Measurements from ENCODE around the gene TDRD12. TPM values are rescaled to one million over a fixed set of nuclear protein-coding genes. Genes with fewer than 3 reads are reported as not detected.
A peak's percentile ranks its signal among the peaks of the same experiment; 100 is the strongest.

Gene TDRD12
- polyA plus RNA-seq, 6 donors from 2014 or later = not detected

GRCh38 chr19:32812036-32812435, 92.5 kb downstream of the TDRD12 start:
- no peak for ATAC-seq (ENCODE audit: low read depth in 2 of 2)
- H3K27me3 Mint-ChIP-seq = peaks cover 9 to 35% (median 18%) of the 10 kb centered on the region in 3 donors
- H3K4me3 Mint-ChIP-seq = no peak overlapping the region
- DNase-seq = no peak
- H3K9me3 Mint-ChIP-seq = no peaks in the 10 kb centered on the region
- peak overlapping the region in 1 of 6 donors; percentile 34 for H3K27ac Mint-ChIP-seq
- no peaks in the 10 kb centered on the region for H3K4me1 Mint-ChIP-seq
- no peaks in the 10 kb centered on the region for H3K36me3 Mint-ChIP-seq

- Mint-ChIP-seq H3K4me3 (no peak overlapping the region), H3K36me3 (no peaks in the 10 kb centered on the region), H3K4me1 (no peaks in the 10 kb centered on the region), H3K9me3 (no peaks in the 10 kb centered on the region), H3K27ac (no peak overlapping the region), H3K27me3 (peaks cover 9 to 40% (median 21%) of the 10 kb centered on the region in 3 donors)
- DNase-seq (no peak), ATAC-seq (ENCODE audit: low read depth in 2 of 2) (no peak)
Observed at GRCh38 chr19:32812571-32812970, 93.0 kb downstream of the TDRD12 start.

- DNase-seq = no peak
- no peaks in the 10 kb centered on the region for H3K36me3 Mint-ChIP-seq
- H3K4me3 Mint-ChIP-seq = no peak overlapping the region
- peaks cover 9 to 51% (median 32%) of the 10 kb centered on the region in 3 donors for H3K27me3 Mint-ChIP-seq
- H3K27ac Mint-ChIP-seq = no peak overlapping the region
- no peak for ATAC-seq (ENCODE audit: low read depth in 2 of 2)
- peaks cover 0 to 2% (median 0%) of the 10 kb centered on the region in 3 donors for H3K4me1 Mint-ChIP-seq
- H3K9me3 Mint-ChIP-seq = no peaks in the 10 kb centered on the region
Observed at GRCh38 chr19:32813862-32814425, 94.4 kb downstream of the TDRD12 start.

- Mint-ChIP-seq H3K9me3 (no peaks in the 10 kb centered on the region), H3K4me1 (peaks cover 0 to 3% (median 3%) of the 10 kb centered on the region in 3 donors), H3K27ac (no peak overlapping the region), H3K36me3 (no peaks in the 10 kb centered on the region), H3K27me3 (peaks cover 12 to 49% (median 29%) of the 10 kb centered on the region in 3 donors), H3K4me3 (no peak overlapping the region)
- ATAC-seq (ENCODE audit: low read depth in 2 of 2) (no peak), DNase-seq (no peak)
Observed at GRCh38 chr19:32814624-32815023, 95.1 kb downstream of the TDRD12 start.

GRCh38 chr19:32816555-32817099, 97.1 kb downstream of the TDRD12 start:
- no peak for ATAC-seq (ENCODE audit: low read depth in 2 of 2)

GRCh38 chr19:32817569-32818476, 98.3 kb downstream of the TDRD12 start:
- no peak for ATAC-seq (ENCODE audit: low read depth in 2 of 2)
- H3K27ac Mint-ChIP-seq = peak overlapping the region in 1 of 6 donors; percentile 42
- no peaks in the 10 kb centered on the region for H3K9me3 Mint-ChIP-seq
- H3K4me1 Mint-ChIP-seq = peaks cover 0 to 6% (median 6%) of the 10 kb centered on the region in 3 donors
- peak overlapping the region in 1 of 8 donors; percentile 68 for H3K4me3 Mint-ChIP-seq
- H3K27me3 Mint-ChIP-seq = peaks cover 22 to 48% (median 31%) of the 10 kb centered on the region in 3 donors
- no peaks in the 10 kb centered on the region for H3K36me3 Mint-ChIP-seq
- DNase-seq = no peak

More at GRCh38 chr19:32816555-32817099, 97.1 kb downstream of the TDRD12 start:
- Mint-ChIP-seq H3K4me1 (peaks cover 0 to 6% (median 6%) of the 10 kb centered on the region in 3 donors), H3K4me3 (peak overlapping the region in 1 of 8 donors; percentile 23), H3K36me3 (no peaks in the 10 kb centered on the region), H3K27me3 (peaks cover 20 to 49% (median 30%) of the 10 kb centered on the region in 3 donors), H3K27ac (peak overlapping the region in 1 of 6 donors; percentile 23), H3K9me3 (no peaks in the 10 kb centered on the region)
- DNase-seq = no peak

GRCh38 chr19:32818536-32818935, 99.0 kb downstream of the TDRD12 start:
- Mint-ChIP-seq H3K4me1 (peaks cover 0 to 6% (median 6%) of the 10 kb centered on the region in 3 donors), H3K36me3 (no peaks in the 10 kb centered on the region), H3K4me3 (no peak overlapping the region), H3K27me3 (peaks cover 24 to 55% (median 35%) of the 10 kb centered on the region in 3 donors), H3K27ac (peak overlapping the region in 1 of 6 donors; percentile 42), H3K9me3 (no peaks in the 10 kb centered on the region)
- ATAC-seq (ENCODE audit: low read depth in 2 of 2) (no peak), DNase-seq (no peak)

- H3K4me3 Mint-ChIP-seq = no peak overlapping the region
- ATAC-seq (ENCODE audit: low read depth in 2 of 2) (no peak), DNase-seq (no peak)
- H3K9me3 Mint-ChIP-seq = no peaks in the 10 kb centered on the region
- H3K27me3 Mint-ChIP-seq = peaks cover 25 to 58% (median 39%) of the 10 kb centered on the region in 3 donors
- H3K4me1 Mint-ChIP-seq = peaks cover 0 to 6% (median 6%) of the 10 kb centered on the region in 3 donors
- peak overlapping the region in 2 of 6 donors; percentile 35 to 73 for H3K27ac Mint-ChIP-seq
- no peaks in the 10 kb centered on the region for H3K36me3 Mint-ChIP-seq
Observed at GRCh38 chr19:32819419-32820400, 100.1 kb downstream of the TDRD12 start.

GRCh38 chr19:32822916-32823746, 103.6 kb downstream of the TDRD12 start:
- DNase-seq = no peak
- peaks cover 2 to 6% (median 5%) of the 10 kb centered on the region in 3 donors for H3K4me1 Mint-ChIP-seq
- peak overlapping the region in 1 of 8 donors; percentile 66 for H3K4me3 Mint-ChIP-seq
- H3K36me3 Mint-ChIP-seq = no peaks in the 10 kb centered on the region
- peaks cover 16 to 42% (median 34%) of the 10 kb centered on the region in 3 donors for H3K27me3 Mint-ChIP-seq
- H3K27ac Mint-ChIP-seq = peak overlapping the region in 1 of 6 donors; percentile 60
- no peaks in the 10 kb centered on the region for H3K9me3 Mint-ChIP-seq
- no peak for ATAC-seq (ENCODE audit: low read depth in 2 of 2)

- Mint-ChIP-seq H3K36me3 (no peaks in the 10 kb centered on the region), H3K4me1 (peaks cover 2 to 6% (median 5%) of the 10 kb centered on the region in 3 donors), H3K27ac (no peak overlapping the region), H3K4me3 (peak overlapping the region in 1 of 8 donors; percentile 66), H3K9me3 (no peaks in the 10 kb centered on the region), H3K27me3 (peaks cover 16 to 36% (median 28%) of the 10 kb centered on the region in 3 donors)
- DNase-seq (no peak), ATAC-seq (ENCODE audit: low read depth in 2 of 2) (no peak)
Observed at GRCh38 chr19:32823747-32824102, 104.2 kb downstream of the TDRD12 start.

GRCh38 chr19:32824191-32824751, 104.7 kb downstream of the TDRD12 start:
- ATAC-seq (ENCODE audit: low read depth in 2 of 2) = no peak
- DNase-seq = no peak
- Mint-ChIP-seq H3K27me3 (peaks cover 16 to 34% (median 27%) of the 10 kb centered on the region in 3 donors), H3K36me3 (no peaks in the 10 kb centered on the region), H3K4me1 (peaks cover 2 to 6% (median 5%) of the 10 kb centered on the region in 3 donors), H3K4me3 (no peak overlapping the region), H3K9me3 (no peaks in the 10 kb centered on the region), H3K27ac (no peak overlapping the region)

Data from naive B cell (primary cell).